ENCODE results near the gene SSTR4.

The SSTR4 gene

DNA sequence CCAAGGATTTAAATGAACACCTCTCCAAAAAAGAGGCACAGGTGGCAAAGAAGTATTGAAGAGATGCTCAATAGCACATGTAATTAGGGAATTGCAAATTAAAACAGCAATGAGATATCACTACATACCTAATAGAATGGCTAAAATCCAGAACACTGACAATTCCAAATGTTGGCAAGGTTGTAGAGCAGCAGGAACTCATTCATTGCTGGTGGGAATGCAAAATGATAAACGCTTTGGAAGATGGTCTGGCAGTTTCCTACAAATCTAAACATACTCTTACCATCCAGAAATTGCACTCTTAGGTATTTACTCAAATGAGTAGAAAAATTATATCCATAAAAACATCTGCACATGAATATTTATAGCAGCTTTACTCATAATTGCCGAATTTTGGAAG is 34.0 kb downstream of the SSTR4 start:
- DNase-seq: no peak

DNA sequence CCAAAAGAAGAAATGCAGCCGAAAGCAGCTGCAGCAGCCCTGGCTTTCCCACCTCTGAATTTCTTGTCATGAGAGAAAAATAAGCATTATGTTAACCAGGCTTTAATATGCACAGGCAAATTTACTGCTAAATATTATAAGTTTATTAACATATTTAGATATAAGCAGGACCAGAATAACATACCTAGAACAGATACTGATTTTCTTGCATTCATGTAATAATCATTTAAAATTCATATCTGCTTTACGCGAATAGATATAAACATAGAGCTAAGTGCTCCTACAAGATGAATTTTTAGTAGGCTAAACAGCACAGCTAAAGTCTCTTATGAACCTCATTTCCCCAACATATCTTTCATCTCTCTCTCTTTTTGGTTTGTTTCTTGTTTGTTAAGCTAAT is 36.3 kb downstream of the SSTR4 start:
- no peak for DNase-seq

DNA sequence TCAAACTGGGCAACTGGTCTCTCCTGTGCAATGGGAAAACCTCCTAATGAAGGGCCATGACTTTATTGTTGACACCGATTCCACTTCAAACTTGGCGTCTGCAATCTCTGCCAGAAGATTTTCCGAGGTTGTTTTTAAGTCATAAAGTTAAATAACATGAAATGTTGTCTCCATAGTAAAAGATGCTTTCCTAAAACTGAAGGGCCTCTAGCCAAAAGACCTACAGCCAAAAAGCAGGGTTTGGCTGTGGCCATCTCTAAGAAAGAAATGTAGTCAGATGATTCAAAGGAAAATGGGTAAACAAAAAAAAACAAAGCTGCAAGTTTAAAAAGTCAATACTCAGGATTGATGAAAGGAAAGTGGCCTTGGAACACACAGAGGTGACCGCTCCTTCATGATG is 36.9 kb downstream of the SSTR4 start:
- no peak for DNase-seq

DNA sequence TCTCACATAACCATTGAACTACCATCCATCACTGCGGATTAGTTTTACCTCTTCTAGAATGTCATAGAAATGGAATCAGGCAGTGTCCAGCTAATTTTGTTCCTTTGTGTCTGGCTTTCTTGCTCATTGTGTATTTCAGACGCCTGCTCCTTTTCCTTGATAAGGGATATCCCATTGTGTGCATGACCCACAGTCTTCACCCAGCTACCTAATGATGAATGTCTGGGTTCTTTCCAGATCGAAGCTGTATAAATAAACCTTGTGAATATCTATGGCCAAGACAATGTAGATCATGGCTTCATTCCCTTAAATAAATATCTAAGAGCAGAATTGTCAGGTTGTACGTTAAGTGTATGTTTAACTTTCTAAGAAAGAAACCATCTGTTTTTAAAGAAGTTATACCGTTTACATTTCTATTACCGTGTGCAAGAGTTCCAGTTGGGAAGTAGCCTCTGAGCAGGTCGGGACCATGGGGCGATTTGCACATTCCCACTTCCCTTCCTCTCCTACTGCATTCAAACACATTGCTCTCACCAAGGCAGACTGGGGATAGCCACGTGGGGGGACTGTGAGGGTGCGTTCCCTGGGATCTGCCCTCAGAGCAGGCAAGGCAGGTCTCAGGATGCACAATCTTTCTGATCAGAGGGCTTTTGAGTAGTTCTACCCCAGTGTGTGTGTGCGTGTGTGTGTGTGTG is 37.9 kb downstream of the SSTR4 start:
- no peak for DNase-seq

DNA sequence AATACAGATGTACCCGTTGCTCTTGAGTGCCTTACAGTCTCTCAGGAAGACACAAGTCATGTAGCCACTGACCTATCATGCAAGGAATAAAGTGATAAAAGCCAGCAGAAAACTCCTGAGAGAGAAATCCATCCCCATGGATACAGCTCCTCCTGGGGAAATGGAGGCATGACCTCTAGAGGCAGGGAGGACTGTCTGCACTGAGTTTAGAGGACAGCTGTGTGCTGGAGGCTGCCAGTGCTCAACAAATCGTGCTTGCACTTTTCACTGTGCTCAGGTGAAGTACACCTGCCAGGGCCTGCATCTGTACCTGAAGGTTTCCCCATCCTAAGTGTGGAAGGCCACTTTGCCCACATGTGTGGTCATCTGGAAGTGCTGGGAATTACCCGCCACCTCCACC is 38.9 kb downstream of the SSTR4 start:
- no peak for DNase-seq

DNA sequence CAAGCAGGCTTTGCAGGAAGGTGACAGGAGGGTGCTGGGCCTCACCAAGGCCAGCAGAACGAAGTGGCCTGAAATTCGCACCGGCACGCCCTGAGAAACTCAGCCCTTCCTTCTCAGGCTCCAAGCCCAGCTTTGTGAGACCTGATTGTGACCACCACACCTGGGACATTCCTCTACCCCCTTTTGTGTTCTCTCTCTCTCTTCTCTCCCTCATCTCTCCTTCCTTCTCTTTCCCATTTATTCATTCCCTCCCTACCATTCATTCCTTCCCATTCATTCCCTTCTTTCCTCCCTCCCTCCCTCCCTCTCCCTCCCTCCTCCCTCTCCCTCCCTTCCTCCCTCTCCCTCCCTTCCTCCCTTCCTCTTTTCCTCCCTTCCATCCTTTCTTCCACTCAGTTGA is 42.2 kb downstream of the SSTR4 start:
- no peak for DNase-seq

DNA sequence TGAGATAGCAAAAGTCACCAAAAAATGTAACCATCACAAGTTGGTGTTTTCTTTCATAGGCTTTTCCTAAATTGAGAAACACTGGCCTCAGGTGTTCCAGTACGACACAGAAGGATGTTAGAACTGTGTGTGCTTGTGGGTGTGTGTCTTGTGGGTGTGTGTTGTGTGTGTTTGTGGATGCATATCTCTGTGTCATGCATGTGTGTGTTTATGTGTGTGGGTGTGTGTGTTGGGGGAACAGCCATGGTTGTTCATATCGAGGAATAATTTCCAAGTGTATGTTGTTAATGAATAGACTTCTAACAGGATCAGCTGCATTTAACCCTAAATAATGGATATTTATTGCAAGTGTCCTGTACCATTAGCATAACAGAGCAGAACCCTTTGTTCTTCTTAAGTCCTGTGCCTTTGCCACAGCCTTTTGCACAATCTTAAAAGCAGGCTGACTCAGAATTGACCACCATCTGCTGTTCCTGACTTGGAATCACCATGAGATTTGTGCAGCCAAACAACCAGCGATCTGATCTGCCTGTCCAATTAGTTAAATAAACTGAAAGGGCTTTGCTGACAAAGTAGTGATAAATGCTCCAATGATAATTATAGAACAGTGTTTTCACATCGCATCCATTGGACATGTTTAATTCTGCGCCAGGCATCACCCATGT is 43.4 kb downstream of the SSTR4 start:
- no peak for DNase-seq

DNA sequence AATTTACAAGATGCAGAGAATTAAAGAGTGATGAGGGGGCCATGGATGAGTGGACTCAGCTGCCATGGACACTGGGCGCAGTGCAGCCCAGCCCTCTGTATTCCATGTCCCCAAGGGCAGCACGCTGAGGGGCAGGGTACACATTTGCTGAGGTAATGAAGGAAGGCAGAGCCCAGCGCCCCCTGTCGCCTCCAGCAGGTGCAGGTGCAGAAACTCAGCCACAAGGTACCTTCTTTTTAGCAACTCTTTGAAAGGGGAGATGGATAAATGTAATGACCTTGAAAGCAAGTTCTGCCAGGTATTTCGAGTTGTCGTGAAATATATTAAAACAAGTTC is 43.9 kb downstream of the SSTR4 start:
- no peak for DNase-seq

DNA sequence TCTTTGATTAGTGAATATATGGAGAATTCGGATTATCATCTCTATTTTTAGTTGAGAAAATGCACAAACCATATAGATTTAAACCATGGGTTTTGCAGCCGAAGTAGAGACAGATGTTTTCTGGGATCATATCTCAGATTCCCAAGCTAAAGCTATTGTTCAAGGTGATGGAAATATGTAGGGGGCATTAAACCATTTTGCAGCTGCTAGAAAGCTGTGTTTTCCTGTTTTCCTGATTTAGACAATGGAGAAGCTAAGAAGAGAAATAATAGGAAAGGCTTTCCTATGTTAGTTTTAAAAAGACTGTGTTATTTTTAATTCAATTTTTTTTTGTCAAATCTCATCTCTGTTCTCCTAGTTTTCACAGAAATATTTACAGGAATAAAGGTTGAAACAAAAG is 44.8 kb downstream of the SSTR4 start:
- DNase-seq: no peak

DNA sequence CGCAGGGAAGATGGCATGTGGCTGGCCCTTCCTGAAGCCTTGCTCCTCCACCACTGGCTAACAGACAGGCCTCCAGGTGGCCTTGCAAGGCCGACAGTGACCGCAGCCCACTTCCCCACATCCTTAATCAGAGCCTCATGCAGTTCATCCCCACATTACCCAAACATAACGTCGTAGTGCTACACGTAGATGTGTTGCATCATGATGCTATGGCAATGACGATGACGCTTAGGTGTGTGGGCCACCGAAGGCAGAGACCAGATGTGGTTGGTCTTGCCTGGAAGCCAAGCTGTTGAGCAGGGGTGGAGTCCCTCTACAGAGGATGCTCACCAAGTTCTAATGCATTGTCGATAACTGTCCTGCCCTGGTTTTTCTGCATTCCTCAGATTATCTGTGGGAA is 45.4 kb downstream of the SSTR4 start:
- no peak for DNase-seq

DNA sequence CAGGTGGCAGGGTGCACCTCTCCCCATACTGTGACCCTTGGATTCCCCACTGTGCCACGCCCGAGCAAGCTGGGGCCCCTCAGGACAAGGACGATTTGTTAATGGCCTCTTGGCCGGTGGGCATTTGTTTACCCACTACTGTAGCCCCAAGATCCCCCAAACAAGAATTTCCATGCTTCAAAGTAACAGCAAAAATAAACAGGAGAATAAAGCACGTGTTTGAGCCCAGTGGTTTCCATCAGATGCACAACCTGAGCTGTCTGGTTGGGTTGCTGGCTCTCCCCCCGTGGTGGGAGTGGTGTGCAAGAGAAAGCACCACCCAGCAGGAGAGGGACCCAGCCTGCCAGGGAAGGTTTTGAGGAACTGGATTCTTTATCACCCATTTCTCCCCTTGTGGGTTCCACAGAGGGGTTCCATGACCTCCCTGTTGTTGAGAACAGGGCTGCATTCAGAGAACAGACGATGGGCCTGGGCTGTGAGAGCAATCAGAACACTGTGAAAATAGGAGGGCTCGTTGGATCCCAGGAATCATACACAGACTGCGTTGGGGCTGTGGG is 46.2 kb downstream of the SSTR4 start:
- no peak for DNase-seq

DNA sequence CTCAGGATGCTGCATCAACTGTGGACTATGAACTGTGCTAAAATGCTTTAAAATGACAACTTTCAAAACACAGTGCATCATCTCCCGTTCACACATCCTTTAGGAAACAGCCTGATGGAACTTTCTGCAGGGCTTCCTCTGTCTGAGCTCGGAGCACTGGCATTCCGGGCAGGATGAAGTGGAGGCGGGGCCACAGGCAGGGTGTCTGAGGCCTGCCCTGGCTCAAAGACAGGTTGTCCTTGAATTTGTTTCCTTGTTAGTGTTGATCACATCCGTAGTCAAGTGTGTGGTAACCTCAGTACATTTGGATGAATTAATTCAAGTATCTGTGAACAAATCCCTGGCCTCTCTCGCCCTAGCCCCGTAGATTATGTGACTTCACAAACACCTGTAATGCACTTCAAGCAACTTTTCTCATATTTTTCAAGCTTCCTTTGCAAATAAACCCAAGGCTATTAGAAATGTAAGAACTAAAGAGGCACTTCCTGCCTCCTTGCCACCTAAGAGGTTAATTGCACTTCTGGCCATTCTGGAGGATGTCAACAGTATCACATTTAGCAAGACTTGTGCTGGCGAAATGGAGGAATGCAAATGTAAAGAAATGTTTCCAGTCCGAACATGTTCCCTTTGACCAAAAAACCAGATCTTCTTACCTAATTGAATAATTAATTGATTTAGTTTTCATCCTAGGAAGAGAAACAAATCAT is 47.9 kb downstream of the SSTR4 start:
- DNase-seq: no peak

DNA sequence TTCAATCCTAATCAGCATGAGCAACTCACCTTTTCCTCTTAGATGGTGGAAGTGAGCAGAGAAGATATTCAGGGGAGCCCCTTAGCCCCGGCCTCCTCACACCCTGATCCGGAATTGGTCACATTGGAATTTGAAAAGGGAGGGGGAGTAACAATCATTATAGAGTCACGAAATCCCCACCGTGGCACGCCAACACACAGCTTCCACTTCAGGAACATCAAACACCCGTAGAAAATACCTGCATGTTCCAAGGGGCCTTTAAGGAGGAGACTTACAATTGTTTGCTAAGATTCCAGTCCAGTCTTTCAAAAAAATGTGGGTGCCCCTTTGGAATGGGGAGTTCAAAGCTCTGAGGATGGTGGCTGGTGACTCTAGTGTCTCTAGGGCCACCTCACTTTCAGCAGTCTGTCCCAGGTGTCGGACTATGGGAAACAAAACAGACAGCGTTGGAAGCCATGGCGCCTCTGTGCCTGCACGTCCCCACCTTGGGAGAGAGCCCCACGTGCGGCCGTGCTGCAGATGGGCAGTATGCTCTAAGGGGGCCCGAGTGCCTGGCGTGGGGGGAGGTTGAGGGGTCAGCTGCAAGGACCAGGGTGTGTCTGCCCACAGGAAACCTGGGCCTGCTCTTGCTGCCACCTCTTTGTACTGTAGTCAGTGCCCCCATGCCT is 48.6 kb downstream of the SSTR4 start:
- DNase-seq: no peak

DNA sequence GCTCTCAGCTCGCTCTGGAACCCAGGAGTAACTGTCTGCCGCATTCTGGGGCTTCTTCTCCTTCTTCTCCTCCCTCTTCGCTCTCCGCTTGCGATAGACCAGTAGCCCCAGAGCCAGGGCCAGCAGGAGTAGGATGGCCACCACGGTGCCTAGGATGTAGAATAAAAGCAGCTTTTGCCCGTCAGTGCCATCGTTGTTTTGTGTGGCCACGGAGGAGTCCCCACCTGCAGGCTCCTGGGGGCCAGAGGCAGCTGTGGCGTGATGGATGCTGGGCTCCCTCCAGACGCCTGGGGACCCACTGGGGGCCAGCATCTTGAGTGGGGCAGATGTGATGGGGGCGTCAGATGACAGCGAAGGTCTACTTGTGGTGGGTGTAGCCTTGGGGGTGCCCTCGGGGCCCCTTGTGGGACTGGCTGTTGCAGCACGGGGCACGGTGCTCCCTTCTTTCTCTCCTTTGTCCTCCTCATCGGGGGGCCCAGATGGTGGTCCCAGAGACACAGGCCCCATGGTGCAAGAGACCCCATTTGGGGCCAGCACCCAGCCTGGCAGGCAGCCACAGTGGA is 49.3 kb downstream of the SSTR4 start:
- no peak for DNase-seq

DNA sequence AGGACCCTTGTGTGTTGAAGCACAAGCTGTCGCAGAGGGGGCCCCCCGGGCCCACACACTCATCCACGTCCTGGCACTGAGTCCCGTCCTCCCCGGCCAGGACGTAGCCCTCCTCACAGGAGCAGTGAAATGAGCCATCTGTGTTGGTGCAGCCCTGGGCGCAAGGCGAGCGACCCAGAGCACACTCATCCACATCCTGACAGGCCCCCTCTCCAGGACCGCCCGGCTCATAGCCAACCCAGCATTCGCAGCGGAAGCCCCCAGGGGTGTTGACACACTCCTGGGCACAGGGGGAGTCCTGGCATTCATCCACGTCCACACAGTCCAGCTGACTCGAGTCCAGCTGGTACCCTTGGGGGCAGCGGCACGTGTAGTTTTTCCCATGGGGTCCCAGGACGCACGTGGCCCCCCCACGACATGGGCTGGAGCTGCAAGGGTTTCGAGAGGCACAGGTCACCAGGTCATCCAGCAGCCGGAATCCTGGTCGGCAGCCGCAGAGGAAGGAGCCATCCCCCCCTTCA is 49.8 kb downstream of the SSTR4 start:
- DNase-seq: no peak

DNA sequence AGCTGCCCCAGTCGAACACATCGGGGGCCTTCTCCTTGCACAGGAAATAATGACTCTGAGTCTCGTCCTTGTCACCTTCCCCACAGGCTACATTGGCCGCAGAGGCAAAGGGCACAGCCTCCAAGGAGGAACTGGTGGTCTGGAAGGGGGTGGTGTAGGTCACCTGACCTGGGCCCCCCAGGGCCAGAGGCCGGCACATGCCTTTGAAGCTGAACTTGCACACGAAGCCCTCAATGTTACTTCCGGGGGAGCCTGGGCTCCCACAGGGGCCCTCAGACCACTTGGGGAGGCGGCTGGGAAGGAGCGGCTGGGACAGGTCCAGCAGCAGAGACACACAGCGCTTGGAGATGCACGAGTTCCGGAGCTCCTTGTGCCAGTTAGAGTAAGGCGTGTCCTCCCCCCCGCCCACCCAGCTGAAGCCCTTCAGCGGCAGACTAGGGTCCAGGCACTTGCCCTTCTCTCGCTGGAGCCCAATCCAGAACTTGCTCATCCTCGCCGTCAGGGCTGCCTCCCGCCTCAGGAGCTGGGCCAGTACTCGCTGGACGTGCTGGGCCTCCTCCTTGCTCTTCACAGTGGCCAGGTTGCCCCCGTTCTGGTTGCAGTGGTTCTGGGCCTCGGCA is 50.4 kb downstream of the SSTR4 start:
- DNase-seq: no peak

DNA sequence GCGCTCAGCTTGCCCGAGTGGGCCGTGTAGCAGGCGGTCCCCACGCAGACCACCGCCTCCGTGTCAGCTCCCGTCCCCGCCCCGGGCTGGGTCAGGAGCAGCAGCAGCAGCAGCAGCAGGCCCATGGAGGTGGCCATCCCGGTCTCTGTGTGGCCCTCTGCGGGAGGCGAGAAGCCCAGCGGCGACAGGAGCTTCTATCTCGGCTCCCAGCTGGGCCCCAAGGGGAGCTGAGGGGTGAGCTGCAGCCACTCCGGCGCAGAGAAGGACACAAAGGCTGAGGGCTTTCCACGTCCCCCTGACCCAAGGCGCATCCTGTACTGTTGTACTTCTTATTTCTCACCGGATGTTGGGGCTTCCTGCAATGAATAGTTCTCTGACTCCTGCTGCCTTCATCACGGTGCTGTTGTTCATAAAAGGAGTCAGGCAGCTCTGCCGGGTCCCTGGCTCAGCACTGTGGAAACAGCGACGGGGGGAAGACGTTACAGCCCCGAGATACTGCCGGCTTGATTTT is 51.0 kb downstream of the SSTR4 start, which contains the start of gene CD93:
CD93 (minus strand) TSS at position 269 of the 511 bp plus-strand sequence; CDS start at position 137, 132 bp downstream.
- no peak for DNase-seq

DNA sequence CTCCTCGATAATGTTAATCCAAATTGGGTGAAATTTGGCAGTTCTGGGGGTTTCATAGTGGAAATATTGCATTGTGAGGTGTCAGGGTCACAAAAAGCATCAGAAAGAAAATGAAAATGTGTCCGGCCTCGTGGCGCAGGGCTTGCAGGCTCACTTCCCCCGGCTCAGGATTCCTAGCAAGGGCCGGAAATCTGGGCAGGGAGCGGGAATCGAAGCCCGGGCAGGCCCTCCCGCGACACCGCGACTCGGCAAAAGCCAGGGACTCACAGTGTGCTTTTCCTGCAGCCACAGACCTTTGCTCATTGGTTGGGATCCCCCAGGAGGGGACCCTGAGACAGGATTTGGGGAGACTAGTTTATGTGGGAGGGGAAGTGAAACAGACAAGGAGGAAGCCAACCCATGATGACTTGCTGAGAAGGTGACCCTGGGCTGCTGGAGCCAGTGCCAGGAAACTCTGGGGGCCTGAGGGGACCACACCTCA is 51.9 kb downstream of the SSTR4 start:
- no peak for DNase-seq

DNA sequence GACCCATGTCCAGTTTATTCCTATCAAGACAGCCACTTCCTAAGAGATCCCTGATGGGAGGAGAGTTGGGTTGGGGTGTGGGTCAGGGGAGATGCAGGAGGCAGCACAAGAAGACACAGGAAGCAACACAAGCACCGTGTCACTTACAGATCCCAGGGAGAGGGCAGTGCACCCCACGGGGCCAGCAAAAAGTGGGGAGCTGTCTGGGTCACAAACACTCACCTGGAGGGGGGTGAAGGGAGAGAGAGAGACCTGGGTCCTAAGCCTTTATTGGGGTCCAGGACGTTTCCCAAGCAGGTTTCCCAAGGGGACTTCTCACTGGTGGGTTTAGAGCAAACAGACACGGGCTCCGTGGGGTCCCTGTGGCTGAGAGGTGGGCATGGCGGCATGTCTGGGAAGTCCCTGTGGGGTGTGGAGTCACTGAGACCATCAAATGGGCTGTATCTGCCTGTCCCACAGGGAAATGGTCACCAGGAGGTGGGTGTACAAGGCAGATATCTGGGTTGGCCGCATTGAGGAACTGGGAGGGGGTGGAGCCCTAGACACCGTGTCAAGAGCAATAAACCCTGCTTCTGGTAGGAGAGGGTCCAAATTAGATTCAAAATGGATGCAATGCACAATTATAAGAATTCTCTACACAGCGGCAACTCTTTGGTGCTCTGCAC is 52.6 kb downstream of the SSTR4 start:
- no peak for DNase-seq
